Liver (tissue), 9 donors: ENCODE results near the gene LENEP. TPM values are rescaled to one million over a fixed set of nuclear protein-coding genes. Genes with fewer than 3 reads are reported as not detected.

ENCODE experiments used
- DNase-seq: peaks from one replicate; pipeline ENCODE4 v3.0.0-alpha.2; 2017; ENCODE audit warnings: low spot score
- H3K27ac ChIP-seq, 2 donors: one replicate each; pipeline ENCODE4 v1.7.0; 2013; ENCODE audit warnings: inconsistent platforms in 2 of 2, low read length in 2 of 2, control low read depth in 1 of 2, low read depth in 1 of 2, mild to moderate bottlenecking in 1 of 2
- H3K27me3 ChIP-seq, 4 donors: one replicate each; pipeline versions ENCODE4 v1.6.1 to v1.7.0; 2013; ENCODE audit warnings: low read length in 3 of 4, inconsistent platforms in 1 of 4, mild to moderate bottlenecking in 1 of 4, moderate library complexity in 1 of 4; ENCODE audit not compliant: control insufficient read depth in 4 of 4, insufficient read depth in 4 of 4
- H3K36me3 ChIP-seq, 4 donors: one replicate each; pipeline versions ENCODE4 v1.6.1 to v1.7.0; 2013; ENCODE audit warnings: low read length in 3 of 4, mild to moderate bottlenecking in 3 of 4, low read depth in 1 of 4, moderate library complexity in 1 of 4; ENCODE audit not compliant: control insufficient read depth in 4 of 4, insufficient read depth in 3 of 4
- H3K4me1 ChIP-seq, 4 donors: one replicate each; pipeline versions ENCODE4 v1.6.1 to v1.7.0; 2013; ENCODE audit warnings: low read length in 3 of 4, mild to moderate bottlenecking in 3 of 4, moderate library complexity in 1 of 4; ENCODE audit not compliant: control insufficient read depth in 4 of 4, insufficient read depth in 4 of 4
- H3K4me3 ChIP-seq, 3 donors: one replicate each; pipeline versions ENCODE4 v1.6.1 to v1.7.0; 2013; ENCODE audit warnings: low read length in 3 of 3, control low read depth in 1 of 3, low read depth in 1 of 3, mild to moderate bottlenecking in 1 of 3
- H3K9ac ChIP-seq, 2 donors: one replicate each; pipeline ENCODE4 v1.7.0; 2013; ENCODE audit warnings: low read length in 2 of 2, mild to moderate bottlenecking in 2 of 2, moderate library complexity in 2 of 2, control low read depth in 1 of 2, low read depth in 1 of 2
- H3K9me3 ChIP-seq, 4 donors: one replicate each; pipeline versions ENCODE4 v1.6.1 to v1.7.0; 2013; ENCODE audit warnings: low read length in 3 of 4; ENCODE audit not compliant: control insufficient read depth in 4 of 4
- EGR1 ChIP-seq, 2 donors: IDR thresholded peaks; 2 replicates each; pipeline ENCODE4 v1.6.1; 2016 to 2018; ENCODE audit warnings: antibody characterized with exemption in 2 of 2, low read depth in 2 of 2
- FOXA1 ChIP-seq: IDR thresholded peaks from 2 replicates; pipeline ENCODE4 v1.6.1; 2016; ENCODE audit warnings: antibody characterized with exemption
- FOXA2 ChIP-seq: IDR thresholded peaks from 2 replicates; pipeline ENCODE4 v1.6.1; 2016; ENCODE audit warnings: antibody characterized with exemption
- GABPA ChIP-seq, 2 donors: IDR thresholded peaks in 1 of 2; conservative IDR thresholded peaks in 1 of 2; 2 replicates each; pipeline ENCODE4 v1.6.1; 2016; ENCODE audit warnings: antibody characterized with exemption in 2 of 2, mild to moderate bottlenecking in 1 of 2, moderate library complexity in 1 of 2
- HNF4A ChIP-seq, 2 donors: conservative IDR thresholded peaks; 2 replicates each; pipeline ENCODE4 v1.6.1; 2016; ENCODE audit warnings: antibody characterized with exemption in 2 of 2, mild to moderate bottlenecking in 2 of 2
- HNF4G ChIP-seq: IDR thresholded peaks from 2 replicates; pipeline ENCODE4 v1.6.1; 2016; ENCODE audit warnings: antibody characterized with exemption
- JUND ChIP-seq, 2 donors: IDR thresholded peaks; 2 replicates each; pipeline ENCODE4 v1.6.1; 2016; ENCODE audit warnings: antibody characterized with exemption in 2 of 2
- NR2F2 ChIP-seq: IDR thresholded peaks from 2 replicates; pipeline ENCODE4 v1.6.1; 2016; ENCODE audit warnings: antibody characterized with exemption
- RAD21 ChIP-seq, 2 donors: IDR thresholded peaks; 2 replicates each; pipeline ENCODE4 v1.6.1; 2016; ENCODE audit warnings: antibody characterized with exemption in 2 of 2, mild to moderate bottlenecking in 2 of 2
- RXRA ChIP-seq, 2 donors: IDR thresholded peaks; 2 replicates each; pipeline ENCODE4 v1.6.1; 2017 to 2018; ENCODE audit warnings: antibody characterized with exemption in 2 of 2, mild to moderate bottlenecking in 1 of 2
- TAF1 ChIP-seq: conservative IDR thresholded peaks from 2 replicates; pipeline ENCODE4 v1.6.1; 2016; ENCODE audit warnings: antibody characterized with exemption, mild to moderate bottlenecking
- WGBS: extraction: QIAGEN DNeasy Blood & Tissue Kit; methylation state at CpG from one replicate; pipeline ENCODE4 v1.1.7; 2013; 5-methylcytosine and 5-hydroxymethylcytosine counted together
- polyA plus RNA-seq, 2 donors: library from polyadenylated mRNA; stranded (reverse) in 1 of 2; unstranded in 1 of 2; fragments of 200-250 nt in 1 of 2; fragments of >200 nt in 1 of 2; fragmentation: Nextera tagmentation in 1 of 2; extraction: Ambion mirVana in 1 of 2; gene quantifications; one replicate each; pipeline versions ENCODE4 v1.2.1 to v1.2.3, GENCODE V29; 2013 to 2015
- total RNA-seq, 2 donors: library from RNA; depleted of rRNA; stranded (reverse); fragments of >200 nt; gene quantifications; one replicate each; pipeline ENCODE4 v1.2.3, GENCODE V29; 2014
- TF ChIP-seq, protein P1 (sequence below): IDR thresholded peaks from 2 replicates; pipeline ENCODE4 v1.6.1; 2016; ENCODE audit warnings: antibody characterized with exemption, mild to moderate bottlenecking
- TF ChIP-seq, protein P2 (sequence below): IDR thresholded peaks from 2 replicates; pipeline ENCODE4 v1.6.1; 2016; ENCODE audit warnings: antibody characterized with exemption
- TF ChIP-seq, protein P3 (sequence below): fragments of 150-350 bp; IDR thresholded peaks from 2 replicates; pipeline ENCODE4 v1.5.1; 2017; ENCODE audit warnings: improper control_type of control experiment, low read depth, low read length; ENCODE audit not compliant: missing input control
- donor health status: healthy.
- donor health status: healthy.
- donor health status: healthy.
- donor health status: healthy.
- donor health status: healthy.

Gene LENEP
- total and polyA plus RNA-seq, 4 donors, result 0.42 TPM; not detected in 3

DNA sequence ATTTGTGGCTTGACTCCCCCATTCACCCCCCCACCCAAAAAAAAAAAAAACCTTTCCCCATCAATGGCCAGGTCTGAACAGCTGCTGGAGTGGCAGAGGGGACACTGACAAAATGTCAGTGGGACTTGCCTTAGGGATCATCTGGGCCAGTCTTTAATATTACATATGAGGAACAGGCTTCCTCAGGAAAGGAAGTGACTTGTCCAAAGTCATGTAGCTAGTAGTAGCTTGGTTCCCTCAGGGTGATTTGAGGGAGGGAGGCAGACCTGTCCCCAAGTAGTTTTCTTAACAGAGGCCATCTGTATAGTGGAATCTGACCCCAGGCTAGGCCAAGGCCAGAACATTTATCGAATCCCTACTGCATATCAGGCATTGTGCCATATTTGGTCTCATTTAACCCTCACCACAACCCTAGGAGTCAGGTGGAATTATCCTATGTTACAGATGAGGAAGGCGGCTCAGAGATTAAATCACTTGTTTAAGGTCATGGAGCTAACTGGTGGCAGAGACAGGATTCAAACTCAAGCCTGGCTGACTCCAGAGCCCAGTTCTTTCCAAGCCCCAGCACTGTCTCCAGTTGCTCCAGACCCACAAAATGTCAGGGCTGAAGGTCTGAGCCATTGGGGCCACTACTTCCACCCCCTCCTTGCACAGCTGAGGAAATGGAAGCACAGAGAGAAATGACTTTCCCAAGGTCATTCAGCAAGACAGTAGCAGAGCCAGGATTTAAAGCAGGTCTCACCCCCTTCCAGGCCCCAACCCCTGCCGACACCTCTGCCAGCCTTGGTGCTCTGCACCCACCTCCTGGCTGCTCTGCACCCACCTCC is 19.6 kb downstream of the LENEP start:
- WGBS, result 63% methylated on average over 3 of the region's 3 CpGs
- H3K4me1 ChIP-seq, result peaks cover 42 to 90% (median 64%) of the 10 kb centered on the region in 4 donors
- TF ChIP-seq, protein P1, sequence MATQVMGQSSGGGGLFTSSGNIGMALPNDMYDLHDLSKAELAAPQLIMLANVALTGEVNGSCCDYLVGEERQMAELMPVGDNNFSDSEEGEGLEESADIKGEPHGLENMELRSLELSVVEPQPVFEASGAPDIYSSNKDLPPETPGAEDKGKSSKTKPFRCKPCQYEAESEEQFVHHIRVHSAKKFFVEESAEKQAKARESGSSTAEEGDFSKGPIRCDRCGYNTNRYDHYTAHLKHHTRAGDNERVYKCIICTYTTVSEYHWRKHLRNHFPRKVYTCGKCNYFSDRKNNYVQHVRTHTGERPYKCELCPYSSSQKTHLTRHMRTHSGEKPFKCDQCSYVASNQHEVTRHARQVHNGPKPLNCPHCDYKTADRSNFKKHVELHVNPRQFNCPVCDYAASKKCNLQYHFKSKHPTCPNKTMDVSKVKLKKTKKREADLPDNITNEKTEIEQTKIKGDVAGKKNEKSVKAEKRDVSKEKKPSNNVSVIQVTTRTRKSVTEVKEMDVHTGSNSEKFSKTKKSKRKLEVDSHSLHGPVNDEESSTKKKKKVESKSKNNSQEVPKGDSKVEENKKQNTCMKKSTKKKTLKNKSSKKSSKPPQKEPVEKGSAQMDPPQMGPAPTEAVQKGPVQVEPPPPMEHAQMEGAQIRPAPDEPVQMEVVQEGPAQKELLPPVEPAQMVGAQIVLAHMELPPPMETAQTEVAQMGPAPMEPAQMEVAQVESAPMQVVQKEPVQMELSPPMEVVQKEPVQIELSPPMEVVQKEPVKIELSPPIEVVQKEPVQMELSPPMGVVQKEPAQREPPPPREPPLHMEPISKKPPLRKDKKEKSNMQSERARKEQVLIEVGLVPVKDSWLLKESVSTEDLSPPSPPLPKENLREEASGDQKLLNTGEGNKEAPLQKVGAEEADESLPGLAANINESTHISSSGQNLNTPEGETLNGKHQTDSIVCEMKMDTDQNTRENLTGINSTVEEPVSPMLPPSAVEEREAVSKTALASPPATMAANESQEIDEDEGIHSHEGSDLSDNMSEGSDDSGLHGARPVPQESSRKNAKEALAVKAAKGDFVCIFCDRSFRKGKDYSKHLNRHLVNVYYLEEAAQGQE, result no peak
- TF ChIP-seq JUND (IDR thresholded peaks at IDR 0.05) (no peak), FOXA2 (no peak), EGR1 (IDR thresholded peaks at IDR 0.05; ENCODE audit: low read depth in 2 of 2) (no peak), FOXA1 (no peak), RXRA (IDR thresholded peaks at IDR 0.05) (peak in 1 of 2 donors; percentile 16), HNF4A (conservative IDR thresholded peaks at IDR 0.05) (peak in 1 of 2 donors; percentile 30)
- TF ChIP-seq, protein P2, sequence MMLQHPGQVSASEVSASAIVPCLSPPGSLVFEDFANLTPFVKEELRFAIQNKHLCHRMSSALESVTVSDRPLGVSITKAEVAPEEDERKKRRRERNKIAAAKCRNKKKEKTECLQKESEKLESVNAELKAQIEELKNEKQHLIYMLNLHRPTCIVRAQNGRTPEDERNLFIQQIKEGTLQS, result no peak

DNA sequence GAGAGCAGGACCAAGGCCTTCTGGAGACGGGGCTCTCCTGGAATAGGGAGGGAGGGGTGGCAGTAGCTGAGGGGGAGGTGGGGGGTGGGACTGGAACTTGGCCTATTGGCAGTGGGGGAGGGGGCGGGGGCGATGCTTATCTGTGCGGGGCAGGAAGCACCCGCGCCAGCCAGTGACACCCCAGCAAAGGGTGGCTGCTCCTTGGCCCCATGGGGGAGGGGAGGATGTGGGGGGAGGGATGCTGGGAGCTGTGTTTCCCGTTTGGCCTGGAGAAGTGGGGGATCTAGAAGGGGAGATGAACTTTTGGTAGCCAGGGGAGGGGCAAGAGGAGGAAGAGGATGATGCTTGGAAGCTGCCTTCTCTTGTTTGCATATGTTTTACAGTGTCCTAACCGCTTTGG is 20.2 kb downstream of the LENEP start:
- no peaks in the 10 kb centered on the region for H3K27me3 ChIP-seq
- no peak overlapping the region for H3K4me3 ChIP-seq
- WGBS, result 31% methylated on average over 8 of the region's 8 CpGs
- H3K4me1 ChIP-seq, result peaks cover 36 to 86% (median 58%) of the 10 kb centered on the region in 4 donors
- TF ChIP-seq, protein P2, result no peak
- no peak for TF ChIP-seq HNF4G
- TF ChIP-seq GABPA (IDR thresholded peaks at IDR 0.05 in 1 of 2, conservative IDR thresholded peaks at IDR 0.05 in 1 of 2), result no peak
- no peak for TF ChIP-seq NR2F2
- no peak overlapping the region for H3K27ac ChIP-seq
- peak; percentile 54 for DNase-seq
- H3K9ac ChIP-seq, result no peak overlapping the region
- H3K36me3 ChIP-seq, result peaks cover 3 to 19% (median 9%) of the 10 kb centered on the region in 4 donors
- H3K9me3 ChIP-seq, result no peaks in the 10 kb centered on the region

More for the DNA sequence above, 19.6 kb downstream of the LENEP start:
- H3K27me3 ChIP-seq, result no peaks in the 10 kb centered on the region
- H3K4me3 ChIP-seq, result no peak overlapping the region
- H3K27ac ChIP-seq, result no peak overlapping the region
- peaks cover 3 to 19% (median 9%) of the 10 kb centered on the region in 4 donors for H3K36me3 ChIP-seq
- H3K9ac ChIP-seq, result no peak overlapping the region
- DNase-seq, result no peak
- H3K9me3 ChIP-seq, result no peaks in the 10 kb centered on the region

DNA sequence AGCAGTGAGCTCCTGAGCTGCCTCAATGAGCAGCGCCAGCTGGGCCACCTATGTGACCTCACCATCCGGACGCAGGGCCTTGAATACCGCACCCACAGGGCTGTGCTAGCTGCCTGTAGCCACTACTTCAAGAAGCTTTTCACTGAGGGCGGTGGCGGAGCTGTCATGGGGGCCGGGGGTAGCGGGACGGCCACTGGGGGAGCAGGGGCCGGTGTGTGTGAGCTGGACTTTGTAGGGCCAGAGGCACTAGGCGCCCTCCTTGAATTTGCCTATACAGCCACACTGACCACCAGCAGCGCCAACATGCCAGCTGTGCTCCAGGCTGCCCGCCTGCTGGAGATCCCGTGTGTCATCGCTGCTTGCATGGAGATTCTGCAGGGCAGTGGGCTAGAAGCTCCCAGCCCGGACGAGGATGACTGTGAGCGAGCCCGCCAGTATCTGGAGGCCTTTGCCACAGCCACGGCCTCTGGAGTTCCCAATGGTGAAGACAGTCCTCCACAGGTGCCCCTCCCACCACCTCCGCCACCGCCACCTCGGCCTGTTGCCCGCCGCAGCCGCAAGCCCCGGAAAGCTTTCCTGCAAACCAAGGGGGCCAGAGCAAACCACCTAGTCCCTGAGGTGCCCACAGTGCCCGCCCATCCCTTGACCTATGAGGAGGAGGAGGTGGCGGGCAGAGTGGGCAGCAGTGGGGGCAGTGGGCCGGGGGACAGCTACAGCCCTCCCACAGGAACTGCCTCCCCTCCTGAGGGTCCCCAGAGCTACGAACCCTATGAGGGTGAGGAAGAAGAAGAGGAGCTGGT is 21.5 kb downstream of the LENEP start:
- DNase-seq, result no peak
- H3K36me3 ChIP-seq, result peaks cover 3 to 19% (median 9%) of the 10 kb centered on the region in 4 donors

More for the DNA sequence above, 21.5 kb downstream of the LENEP start:
- Histone ChIP-seq H3K4me3 (no peak overlapping the region), H3K27ac (no peak overlapping the region), H3K4me1 (peaks cover 28 to 74% (median 49%) of the 10 kb centered on the region in 4 donors), H3K27me3 (no peaks in the 10 kb centered on the region), H3K9me3 (no peaks in the 10 kb centered on the region), H3K9ac (no peak overlapping the region)
- 92% methylated on average over 31 of the region's 31 CpGs for WGBS
- TF ChIP-seq GABPA (IDR thresholded peaks at IDR 0.05 in 1 of 2, conservative IDR thresholded peaks at IDR 0.05 in 1 of 2), result no peak
- TF ChIP-seq NR2F2, result no peak
- no peak for TF ChIP-seq RXRA (IDR thresholded peaks at IDR 0.05)
- no peak for TF ChIP-seq TAF1
- no peak for TF ChIP-seq RAD21 (IDR thresholded peaks at IDR 0.05)
- no peak for TF ChIP-seq HNF4G
- TF ChIP-seq, protein P3, sequence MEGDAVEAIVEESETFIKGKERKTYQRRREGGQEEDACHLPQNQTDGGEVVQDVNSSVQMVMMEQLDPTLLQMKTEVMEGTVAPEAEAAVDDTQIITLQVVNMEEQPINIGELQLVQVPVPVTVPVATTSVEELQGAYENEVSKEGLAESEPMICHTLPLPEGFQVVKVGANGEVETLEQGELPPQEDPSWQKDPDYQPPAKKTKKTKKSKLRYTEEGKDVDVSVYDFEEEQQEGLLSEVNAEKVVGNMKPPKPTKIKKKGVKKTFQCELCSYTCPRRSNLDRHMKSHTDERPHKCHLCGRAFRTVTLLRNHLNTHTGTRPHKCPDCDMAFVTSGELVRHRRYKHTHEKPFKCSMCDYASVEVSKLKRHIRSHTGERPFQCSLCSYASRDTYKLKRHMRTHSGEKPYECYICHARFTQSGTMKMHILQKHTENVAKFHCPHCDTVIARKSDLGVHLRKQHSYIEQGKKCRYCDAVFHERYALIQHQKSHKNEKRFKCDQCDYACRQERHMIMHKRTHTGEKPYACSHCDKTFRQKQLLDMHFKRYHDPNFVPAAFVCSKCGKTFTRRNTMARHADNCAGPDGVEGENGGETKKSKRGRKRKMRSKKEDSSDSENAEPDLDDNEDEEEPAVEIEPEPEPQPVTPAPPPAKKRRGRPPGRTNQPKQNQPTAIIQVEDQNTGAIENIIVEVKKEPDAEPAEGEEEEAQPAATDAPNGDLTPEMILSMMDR, result no peak
- no peak for TF ChIP-seq JUND (IDR thresholded peaks at IDR 0.05)
